Calu3 (cell line): Measurements from ENCODE around the gene RNF10. TPM values are rescaled to one million over a fixed set of nuclear protein-coding genes. Genes with fewer than 3 reads are reported as not detected.

Source experiments
- BruUV-seq: library from RNA; stranded (reverse); fragments of 400-500 nt; replicated peaks from 2 replicates; lab custom pipeline; 2021; lab: Mats Ljungman, UMichigan
- CTCF ChIA-PET: fragments of 300-600 bp; sonication (Branson Sonifier 250); formaldehyde crosslinking; loops from one replicate; lab custom pipeline; 2022; ENCODE audit warnings: antibody characterized with exemption; lab: Charles Lee
- DNase-seq: peaks from one replicate; pipeline ENCODE4 v3.0.0; 2022
- H3K27ac Mint-ChIP-seq: one replicate; pipeline ENCODE4 v1.8.0; 2022; ENCODE audit warnings: mixed read lengths; ENCODE audit not compliant: unreplicated experiment
- H3K27me3 Mint-ChIP-seq: one replicate; pipeline ENCODE4 v1.8.0; 2022; ENCODE audit warnings: mixed read lengths; ENCODE audit not compliant: unreplicated experiment
- H3K36me3 Mint-ChIP-seq: one replicate; pipeline ENCODE4 v1.8.0; 2022; ENCODE audit warnings: mild to moderate bottlenecking, moderate library complexity, mixed read lengths; ENCODE audit not compliant: insufficient read depth, unreplicated experiment
- H3K4me1 Mint-ChIP-seq: one replicate; pipeline ENCODE4 v1.8.0; 2022; ENCODE audit warnings: mild to moderate bottlenecking, low read depth, mixed read lengths; ENCODE audit not compliant: unreplicated experiment
- H3K4me3 Mint-ChIP-seq: one replicate; pipeline ENCODE4 v1.8.0; 2022; ENCODE audit warnings: mild to moderate bottlenecking, low read depth, moderate library complexity, mixed read lengths; ENCODE audit not compliant: unreplicated experiment
- H3K9me3 Mint-ChIP-seq: one replicate; pipeline ENCODE4 v1.8.0; 2022; ENCODE audit warnings: low read depth, mixed read lengths; ENCODE audit not compliant: unreplicated experiment
- CTCF ChIP-seq: fragments of 200-600 bp; IDR thresholded peaks from one replicate; pipeline ENCODE4 v1.8.0; 2022; ENCODE audit warnings: antibody characterized with exemption; ENCODE audit not compliant: unreplicated experiment
- intact Hi-C: fragments of 100-400 bp; cut with micrococcal nuclease; formaldehyde crosslinking; loops from one replicate; pipeline ENCODE4 v1.10.0; 2022; ENCODE audit not compliant: unreplicated experiment
- total RNA-seq: library from RNA; stranded (reverse); gene quantifications from 2 replicates; pipeline ENCODE4 v1.2.3, GENCODE V29; 2022

The RNF10 gene
- total RNA-seq, 1 experiment from 2014 or later, result 206 TPM

GRCh38 chr12:120540445-120540844 lies 6.3 kb downstream of the RNF10 start:
- no TSS peak for BruUV-seq
- TF ChIP-seq CTCF, result no peak
- Mint-ChIP-seq H3K9me3 (no peaks in the 10 kb centered on the region), H3K4me1 (peaks cover 21% of the 10 kb centered on the region), H3K4me3 (no peak overlapping the region), H3K27ac (no peak overlapping the region), H3K36me3 (peaks cover 19% of the 10 kb centered on the region), H3K27me3 (no peaks in the 10 kb centered on the region)
- CTCF ChIA-PET, result no interaction called here
- intact Hi-C loops, result no loop called here
- no peak for DNase-seq

- Mint-ChIP-seq H3K27me3 (no peaks in the 10 kb centered on the region), H3K36me3 (peaks cover 2% of the 10 kb centered on the region), H3K4me1 (peaks cover 21% of the 10 kb centered on the region), H3K27ac (no peak overlapping the region), H3K4me3 (no peak overlapping the region), H3K9me3 (no peaks in the 10 kb centered on the region)
- CTCF ChIA-PET, result no interaction called here
- no peak for DNase-seq
- intact Hi-C loops, result no loop called here
- BruUV-seq, result no TSS peak
- no peak for TF ChIP-seq CTCF
Measured at GRCh38 chr12:120542166-120542565, 8.0 kb downstream of the RNF10 start.

DNA sequence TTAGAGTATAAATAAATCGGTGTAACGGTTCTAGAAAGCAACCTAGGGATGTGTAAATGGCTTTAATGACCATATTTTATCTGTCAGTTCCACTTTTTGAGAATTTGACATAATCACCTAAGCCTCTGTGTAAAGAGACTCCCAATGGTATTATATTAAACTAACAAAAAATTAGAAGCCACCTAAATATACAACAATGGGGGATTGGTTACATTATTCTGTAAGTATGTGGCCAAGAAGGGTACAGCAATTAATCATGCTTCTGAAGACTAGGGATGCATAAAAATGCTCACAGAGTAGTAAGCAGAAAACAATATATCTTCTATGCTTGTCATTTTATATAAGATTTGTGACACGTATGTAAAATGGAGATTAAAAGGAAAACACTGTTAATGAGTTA lies 10.5 kb downstream of the RNF10 start:
- no peaks in the 10 kb centered on the region for H3K4me1 Mint-ChIP-seq
- DNase-seq, result no peak
- H3K9me3 Mint-ChIP-seq, result no peaks in the 10 kb centered on the region
- intact Hi-C loops, result no loop called here
- BruUV-seq, result no TSS peak
- TF ChIP-seq CTCF, result no peak
- no peak overlapping the region for H3K4me3 Mint-ChIP-seq
- no peak overlapping the region for H3K27ac Mint-ChIP-seq
- CTCF ChIA-PET, result no interaction called here
- no peaks in the 10 kb centered on the region for H3K27me3 Mint-ChIP-seq
- no peaks in the 10 kb centered on the region for H3K36me3 Mint-ChIP-seq

- Mint-ChIP-seq H3K36me3 (no peaks in the 10 kb centered on the region), H3K4me3 (no peak overlapping the region), H3K27ac (no peak overlapping the region), H3K4me1 (no peaks in the 10 kb centered on the region), H3K27me3 (no peaks in the 10 kb centered on the region), H3K9me3 (no peaks in the 10 kb centered on the region)
- no TSS peak for BruUV-seq
- CTCF ChIA-PET, result no interaction called here
- intact Hi-C loops, result no loop called here
- no peak for TF ChIP-seq CTCF
- DNase-seq, result no peak
Measured at GRCh38 chr12:120546050-120546386, 11.9 kb downstream of the RNF10 start.
